Measurements from ENCODE around the gene PPIF. TPM values are rescaled to one million over a fixed set of nuclear protein-coding genes. Genes with fewer than 3 reads are reported as not detected.
A peak's percentile ranks its signal among the peaks of the same experiment; 100 is the strongest.

PPIF gene
- total RNA-seq, 1 experiment from 2014 or later, result 42.3 TPM

- H3K36me3 ChIP-seq, result peaks cover 23% of the 10 kb centered on the region
- no peaks in the 10 kb centered on the region for H3K27me3 ChIP-seq
Observed at GRCh38 chr10:79393924-79394610, 46.8 kb downstream of the PPIF start.

GRCh38 chr10:79394664-79395063, 47.4 kb downstream of the PPIF start:
- no peaks in the 10 kb centered on the region for H3K27me3 ChIP-seq
- no peak for DNase-seq
- no peak overlapping the region for H3K4me3 ChIP-seq
- peaks cover 23% of the 10 kb centered on the region for H3K36me3 ChIP-seq
- H3K9me3 ChIP-seq, result no peaks in the 10 kb centered on the region

More at GRCh38 chr10:79393924-79394610, 46.8 kb downstream of the PPIF start:
- H3K4me3 ChIP-seq, result no peak overlapping the region
- no peaks in the 10 kb centered on the region for H3K9me3 ChIP-seq
- DNase-seq, result no peak

GRCh38 chr10:79396520-79396919, 49.3 kb downstream of the PPIF start:
- no peak overlapping the region for H3K4me3 ChIP-seq
- H3K9me3 ChIP-seq, result no peaks in the 10 kb centered on the region
- peaks cover 23% of the 10 kb centered on the region for H3K36me3 ChIP-seq
- no peak for DNase-seq
- H3K27me3 ChIP-seq, result no peaks in the 10 kb centered on the region

- no peak for DNase-seq
- Histone ChIP-seq H3K27me3 (no peaks in the 10 kb centered on the region), H3K36me3 (peaks cover 23% of the 10 kb centered on the region), H3K9me3 (no peaks in the 10 kb centered on the region), H3K4me3 (no peak overlapping the region)
Observed at GRCh38 chr10:79397051-79397450, 49.8 kb downstream of the PPIF start.

- DNase-seq, result no peak
- Histone ChIP-seq H3K9me3 (no peaks in the 10 kb centered on the region), H3K27me3 (no peaks in the 10 kb centered on the region), H3K36me3 (peaks cover 23% of the 10 kb centered on the region), H3K4me3 (no peak overlapping the region)
Observed at GRCh38 chr10:79397575-79398303, 50.5 kb downstream of the PPIF start.

GRCh38 chr10:79398642-79399041, 51.4 kb downstream of the PPIF start:
- H3K27me3 ChIP-seq, result no peaks in the 10 kb centered on the region
- DNase-seq, result no peak
- no peaks in the 10 kb centered on the region for H3K9me3 ChIP-seq
- peaks cover 23% of the 10 kb centered on the region for H3K36me3 ChIP-seq
- no peak overlapping the region for H3K4me3 ChIP-seq

- DNase-seq, result peak; percentile 98
- Histone ChIP-seq H3K4me3 (no peak overlapping the region), H3K27me3 (no peaks in the 10 kb centered on the region), H3K36me3 (peaks cover 18% of the 10 kb centered on the region), H3K9me3 (no peaks in the 10 kb centered on the region)
Observed at GRCh38 chr10:79399223-79399831, 52.1 kb downstream of the PPIF start.

GRCh38 chr10:79400146-79401004, 53.1 kb downstream of the PPIF start:
- DNase-seq, result no peak
- Histone ChIP-seq H3K9me3 (no peaks in the 10 kb centered on the region), H3K4me3 (no peak overlapping the region), H3K27me3 (no peaks in the 10 kb centered on the region), H3K36me3 (peaks cover 17% of the 10 kb centered on the region)

GRCh38 chr10:79401015-79401921, 54.0 kb downstream of the PPIF start:
- Histone ChIP-seq H3K9me3 (no peaks in the 10 kb centered on the region), H3K4me3 (no peak overlapping the region), H3K36me3 (peaks cover 16% of the 10 kb centered on the region), H3K27me3 (no peaks in the 10 kb centered on the region)
- peak; percentile 65 for DNase-seq

- Histone ChIP-seq H3K9me3 (no peaks in the 10 kb centered on the region), H3K4me3 (no peak overlapping the region), H3K27me3 (no peaks in the 10 kb centered on the region), H3K36me3 (peaks cover 8% of the 10 kb centered on the region)
- no peak for DNase-seq
Observed at GRCh38 chr10:79402625-79402946, 55.3 kb downstream of the PPIF start.

GRCh38 chr10:79402951-79403350, 55.7 kb downstream of the PPIF start:
- no peak for DNase-seq
- H3K36me3 ChIP-seq, result peaks cover 4% of the 10 kb centered on the region
- H3K27me3 ChIP-seq, result no peaks in the 10 kb centered on the region
- no peak overlapping the region for H3K4me3 ChIP-seq
- no peaks in the 10 kb centered on the region for H3K9me3 ChIP-seq

- H3K4me3 ChIP-seq, result no peak overlapping the region
Observed at GRCh38 chr10:79403441-79404230, 56.4 kb downstream of the PPIF start.

GRCh38 chr10:79404231-79404609, 57.0 kb downstream of the PPIF start:
- no peak for DNase-seq
- peaks cover 3% of the 10 kb centered on the region for H3K36me3 ChIP-seq
- H3K4me3 ChIP-seq, result no peak overlapping the region
- no peaks in the 10 kb centered on the region for H3K27me3 ChIP-seq
- H3K9me3 ChIP-seq, result no peaks in the 10 kb centered on the region

More at GRCh38 chr10:79403441-79404230, 56.4 kb downstream of the PPIF start:
- DNase-seq, result no peak
- no peaks in the 10 kb centered on the region for H3K27me3 ChIP-seq
- H3K36me3 ChIP-seq, result no peaks in the 10 kb centered on the region; the same call in 1 of the 2 replicates
- H3K9me3 ChIP-seq, result no peaks in the 10 kb centered on the region

- Histone ChIP-seq H3K4me3 (no peak overlapping the region), H3K36me3 (peaks cover 3% of the 10 kb centered on the region), H3K27me3 (no peaks in the 10 kb centered on the region), H3K9me3 (no peaks in the 10 kb centered on the region)
- DNase-seq, result no peak
Observed at GRCh38 chr10:79404690-79405131, 57.4 kb downstream of the PPIF start.
